ENCODE results near the gene PXYLP1. TPM values are rescaled to one million over a fixed set of nuclear protein-coding genes. Genes with fewer than 3 reads are reported as not detected.
A peak's percentile ranks its signal among the peaks of the same experiment; 100 is the strongest.

PXYLP1 gene
- polyA plus RNA-seq, 3 donors: 4.1 to 10.9 (median 5.8) TPM

DNA sequence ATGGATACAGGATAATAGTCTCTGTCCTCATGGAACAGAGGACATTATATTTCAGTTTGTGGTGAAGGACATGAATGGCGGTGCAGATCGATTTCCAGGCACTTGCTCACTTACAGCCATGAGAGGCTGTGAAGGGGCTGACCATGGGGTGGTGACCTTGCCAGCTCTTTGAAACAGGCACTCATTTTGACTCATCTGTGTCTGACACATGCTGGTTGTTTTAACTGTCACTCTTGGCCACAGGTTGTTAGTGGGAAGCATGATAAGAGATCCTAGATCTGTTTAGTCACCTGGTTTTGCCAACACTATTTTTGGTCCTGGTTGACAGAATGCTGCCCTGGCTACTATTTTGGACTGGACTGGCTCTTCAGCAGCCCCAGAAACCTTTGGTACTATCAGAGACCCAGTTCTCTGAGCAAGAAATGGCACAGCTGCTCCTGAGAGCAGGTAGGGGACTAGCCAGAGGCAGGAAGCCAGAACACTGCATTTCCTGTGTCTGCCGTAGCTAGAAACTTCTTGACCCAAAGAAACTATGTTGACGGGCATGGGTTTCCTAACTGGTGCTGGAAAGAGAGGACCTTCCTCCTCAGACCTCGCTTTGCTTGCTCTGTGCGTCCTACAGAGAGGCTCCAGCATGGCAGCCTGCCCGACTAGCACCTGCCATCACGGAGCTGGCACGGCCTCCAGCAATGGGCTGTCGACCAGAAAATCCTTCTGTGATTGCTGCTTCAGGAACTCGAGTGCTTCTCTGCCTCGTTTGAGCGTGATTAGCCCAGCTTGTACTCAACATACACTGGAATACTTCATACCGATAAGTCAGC is 6.3 kb downstream of the PXYLP1 start:
- no peak for DNase-seq
- Histone ChIP-seq H3K27me3 (ENCODE audit: control insufficient read depth in 2 of 2, insufficient read depth in 2 of 2, low read length in 2 of 2) (no peaks in the 10 kb centered on the region), H3K4me1 (ENCODE audit: control insufficient read depth in 1 of 2, insufficient read depth in 2 of 2, low read length in 2 of 2) (peaks cover 32 to 36% of the 10 kb centered on the region in 2 donors), H3K79me2 (ENCODE audit: insufficient read depth, low read length) (peaks cover 12% of the 10 kb centered on the region), H3K27ac (ENCODE audit: low read depth in 1 of 2, low read length in 2 of 2) (no peak overlapping the region), H3K9me3 (replicated peaks in 1 of 2; ENCODE audit: control insufficient read depth in 1 of 2, insufficient read depth in 1 of 2, low read length in 2 of 2) (no peaks in the 10 kb centered on the region), H4K20me1 (ENCODE audit: insufficient read depth, low read length) (no peaks in the 10 kb centered on the region), H3K9ac (ENCODE audit: insufficient read depth, low read length, poor library complexity, severe bottlenecking) (no peak overlapping the region), H3K4me2 (replicated peaks; ENCODE audit: extremely low read depth, low read length, poor library complexity, severe bottlenecking) (no peak overlapping the region), H2AFZ (ENCODE audit: insufficient read depth, low read depth, low read length, poor library complexity, severe bottlenecking) (no peak overlapping the region), H3K4me3 (replicated peaks in 1 of 3; ENCODE audit: low read depth in 2 of 3, low read length in 3 of 3) (no peak overlapping the region), H3K36me3 (replicated peaks in 1 of 2; ENCODE audit: control insufficient read depth in 1 of 2, insufficient read depth in 2 of 2, low read length in 2 of 2) (peaks cover 2 to 21% of the 10 kb centered on the region in 2 donors)
- intact Hi-C loops (cut with micrococcal nuclease): loop anchor here in 1 of 2 donors (10.0 kb wide), 1 partner anchor 293 kb away; the partner anchor contains the start of gene SLC25A36
- no peaks in the 10 kb centered on the region for H3K27me3 Mint-ChIP-seq (ENCODE audit: low read depth in 3 of 3)
- 85% methylated on average over 11 of the region's 14 CpGs for WGBS (ENCODE audit: insufficient coverage)
- peaks cover 25 to 54% of the 10 kb centered on the region in 2 donors for H3K36me3 Mint-ChIP-seq
- TF ChIP-seq, protein P1, sequence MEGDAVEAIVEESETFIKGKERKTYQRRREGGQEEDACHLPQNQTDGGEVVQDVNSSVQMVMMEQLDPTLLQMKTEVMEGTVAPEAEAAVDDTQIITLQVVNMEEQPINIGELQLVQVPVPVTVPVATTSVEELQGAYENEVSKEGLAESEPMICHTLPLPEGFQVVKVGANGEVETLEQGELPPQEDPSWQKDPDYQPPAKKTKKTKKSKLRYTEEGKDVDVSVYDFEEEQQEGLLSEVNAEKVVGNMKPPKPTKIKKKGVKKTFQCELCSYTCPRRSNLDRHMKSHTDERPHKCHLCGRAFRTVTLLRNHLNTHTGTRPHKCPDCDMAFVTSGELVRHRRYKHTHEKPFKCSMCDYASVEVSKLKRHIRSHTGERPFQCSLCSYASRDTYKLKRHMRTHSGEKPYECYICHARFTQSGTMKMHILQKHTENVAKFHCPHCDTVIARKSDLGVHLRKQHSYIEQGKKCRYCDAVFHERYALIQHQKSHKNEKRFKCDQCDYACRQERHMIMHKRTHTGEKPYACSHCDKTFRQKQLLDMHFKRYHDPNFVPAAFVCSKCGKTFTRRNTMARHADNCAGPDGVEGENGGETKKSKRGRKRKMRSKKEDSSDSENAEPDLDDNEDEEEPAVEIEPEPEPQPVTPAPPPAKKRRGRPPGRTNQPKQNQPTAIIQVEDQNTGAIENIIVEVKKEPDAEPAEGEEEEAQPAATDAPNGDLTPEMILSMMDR (IDR thresholded peaks at IDR 0.05): no peak
- H3K4me3 Mint-ChIP-seq: no peak overlapping the region
- H3K9me3 Mint-ChIP-seq: no peaks in the 10 kb centered on the region
- H3K27ac Mint-ChIP-seq: peak overlapping the region in 1 of 7 donors; percentile 68
- H3K4me1 Mint-ChIP-seq: peaks cover 37% of the 10 kb centered on the region

DNA sequence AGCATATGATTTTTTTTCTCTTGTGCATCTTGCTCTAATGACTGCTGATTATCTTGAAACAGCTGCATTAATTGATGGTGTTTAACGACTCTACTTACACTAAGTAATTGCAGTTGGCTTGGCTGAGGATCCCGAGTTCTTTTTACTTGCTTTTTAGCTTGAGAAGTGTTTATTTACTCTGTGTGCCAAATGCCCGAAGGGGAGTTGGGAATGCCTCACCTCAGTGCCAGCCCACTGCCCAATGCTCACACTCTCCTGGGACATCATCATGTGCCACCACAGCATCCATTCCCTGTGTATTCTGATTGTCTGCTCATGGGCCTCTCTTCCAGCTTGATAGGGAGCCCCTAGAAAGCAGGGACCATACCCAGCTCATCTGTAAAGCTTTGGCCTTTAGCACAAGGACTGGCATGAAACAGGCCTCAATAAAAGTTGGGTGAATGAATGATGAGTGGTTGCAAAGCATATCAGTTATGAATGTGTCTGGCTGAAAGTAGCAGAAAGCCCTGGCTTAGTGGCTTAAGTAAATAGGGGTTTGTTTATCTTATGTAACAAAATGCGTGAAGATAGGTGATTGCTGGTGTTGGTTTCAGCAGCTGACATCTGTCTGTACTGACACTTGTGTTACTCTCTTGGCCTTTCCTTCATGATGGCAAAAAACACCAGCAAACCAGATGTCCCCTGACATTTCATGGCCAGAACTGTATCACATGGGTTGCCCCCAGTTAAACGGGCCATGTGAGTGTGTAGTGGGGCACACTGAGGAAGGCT is 8.1 kb downstream of the PXYLP1 start:
- H4K20me1 ChIP-seq (ENCODE audit: insufficient read depth, low read length): no peaks in the 10 kb centered on the region
- TF ChIP-seq, protein P1 (IDR thresholded peaks at IDR 0.05): no peak
- peaks cover 2 to 29% of the 10 kb centered on the region in 2 donors for H3K36me3 ChIP-seq (replicated peaks in 1 of 2; ENCODE audit: control insufficient read depth in 1 of 2, insufficient read depth in 2 of 2, low read length in 2 of 2)
- peaks cover 14 to 18% of the 10 kb centered on the region in 2 donors for H3K4me1 ChIP-seq (ENCODE audit: control insufficient read depth in 1 of 2, insufficient read depth in 2 of 2, low read length in 2 of 2)
- H3K79me2 ChIP-seq (ENCODE audit: insufficient read depth, low read length): peaks cover 9% of the 10 kb centered on the region
- WGBS (ENCODE audit: insufficient coverage): 100% methylated on average over 1 of the region's 5 CpGs
- H3K27ac ChIP-seq (ENCODE audit: low read depth in 1 of 2, low read length in 2 of 2): no peak overlapping the region
- H3K27me3 ChIP-seq (ENCODE audit: control insufficient read depth in 2 of 2, insufficient read depth in 2 of 2, low read length in 2 of 2): no peaks in the 10 kb centered on the region
- H3K27me3 Mint-ChIP-seq (ENCODE audit: low read depth in 3 of 3): no peaks in the 10 kb centered on the region
- H2AFZ ChIP-seq (ENCODE audit: insufficient read depth, low read depth, low read length, poor library complexity, severe bottlenecking): no peak overlapping the region
- peaks cover 33 to 64% of the 10 kb centered on the region in 2 donors for H3K36me3 Mint-ChIP-seq
- no peak overlapping the region for H3K9ac ChIP-seq (ENCODE audit: insufficient read depth, low read length, poor library complexity, severe bottlenecking)
- no peak overlapping the region for H3K27ac Mint-ChIP-seq
- no peak overlapping the region for H3K4me3 Mint-ChIP-seq
- H3K4me2 ChIP-seq (replicated peaks; ENCODE audit: extremely low read depth, low read length, poor library complexity, severe bottlenecking): no peak overlapping the region
- H3K9me3 Mint-ChIP-seq: no peaks in the 10 kb centered on the region
- H3K9me3 ChIP-seq (replicated peaks in 1 of 2; ENCODE audit: control insufficient read depth in 1 of 2, insufficient read depth in 1 of 2, low read length in 2 of 2): no peaks in the 10 kb centered on the region
- DNase-seq: peak in 1 of 3 donors; percentile 1
- intact Hi-C loops (cut with micrococcal nuclease): loop anchor here in 1 of 2 donors (10.0 kb wide), 1 partner anchor 295 kb away; the partner anchor contains the start of gene SLC25A36
- no peak overlapping the region for H3K4me3 ChIP-seq (replicated peaks in 1 of 3; ENCODE audit: low read depth in 2 of 3, low read length in 3 of 3)
- peaks cover 19% of the 10 kb centered on the region for H3K4me1 Mint-ChIP-seq
